ENCODE results near the gene TTC29.

Gene TTC29

GRCh38 chr4:146952896-146953295 lies 7.2 kb upstream of the TTC29 start:
- no peak overlapping the region for H3K4me3 ChIP-seq (ENCODE audit: low read depth, low read length)
- H3K27me3 ChIP-seq (ENCODE audit: insufficient read depth, low read depth, severe bottlenecking): no peaks in the 10 kb centered on the region
- H3K36me3 ChIP-seq: no peaks in the 10 kb centered on the region
- no peak for DNase-seq
- no peak overlapping the region for H3K27ac ChIP-seq
- TF ChIP-seq CTCF (IDR thresholded peaks at IDR 0.05; ENCODE audit: low read depth, low read length): no peak
- no peaks in the 10 kb centered on the region for H3K9me3 ChIP-seq (ENCODE audit: severe bottlenecking)

- Histone ChIP-seq H3K27me3 (ENCODE audit: insufficient read depth, low read depth, severe bottlenecking) (no peaks in the 10 kb centered on the region), H3K9me3 (ENCODE audit: severe bottlenecking) (no peaks in the 10 kb centered on the region), H3K27ac (no peak overlapping the region), H3K4me3 (ENCODE audit: low read depth, low read length) (no peak overlapping the region), H3K36me3 (no peaks in the 10 kb centered on the region)
- no peak for TF ChIP-seq CTCF (IDR thresholded peaks at IDR 0.05; ENCODE audit: low read depth, low read length)
- DNase-seq: no peak
Measured at GRCh38 chr4:146949559-146949958, 3.9 kb upstream of the TTC29 start.

GRCh38 chr4:146943691-146944375 lies 1.8 kb downstream of the TTC29 start:
- Histone ChIP-seq H3K36me3 (no peaks in the 10 kb centered on the region), H3K9me3 (ENCODE audit: severe bottlenecking) (no peaks in the 10 kb centered on the region), H3K27me3 (ENCODE audit: insufficient read depth, low read depth, severe bottlenecking) (no peaks in the 10 kb centered on the region), H3K27ac (no peak overlapping the region), H3K4me3 (ENCODE audit: low read depth, low read length) (no peak overlapping the region)
- no peak for TF ChIP-seq CTCF (IDR thresholded peaks at IDR 0.05; ENCODE audit: low read depth, low read length)
- no peak for DNase-seq

GRCh38 chr4:146932116-146932515 lies 13.5 kb downstream of the TTC29 start:
- Histone ChIP-seq H3K27ac (no peak overlapping the region), H3K4me3 (ENCODE audit: low read depth, low read length) (no peak overlapping the region), H3K27me3 (ENCODE audit: insufficient read depth, low read depth, severe bottlenecking) (no peaks in the 10 kb centered on the region), H3K9me3 (ENCODE audit: severe bottlenecking) (peaks cover 2% of the 10 kb centered on the region), H3K36me3 (no peaks in the 10 kb centered on the region)
- no peak for TF ChIP-seq CTCF (IDR thresholded peaks at IDR 0.05; ENCODE audit: low read depth, low read length)
- DNase-seq: no peak

- H3K9me3 ChIP-seq (ENCODE audit: severe bottlenecking): peaks cover 2% of the 10 kb centered on the region
- H3K36me3 ChIP-seq: no peaks in the 10 kb centered on the region
- no peaks in the 10 kb centered on the region for H3K27me3 ChIP-seq (ENCODE audit: insufficient read depth, low read depth, severe bottlenecking)
- no peak overlapping the region for H3K27ac ChIP-seq
- DNase-seq: no peak
- TF ChIP-seq CTCF (IDR thresholded peaks at IDR 0.05; ENCODE audit: low read depth, low read length): no peak
- H3K4me3 ChIP-seq (ENCODE audit: low read depth, low read length): no peak overlapping the region
Measured at GRCh38 chr4:146930673-146931072, 15.0 kb downstream of the TTC29 start.

- Histone ChIP-seq H3K36me3 (no peaks in the 10 kb centered on the region), H3K27me3 (ENCODE audit: insufficient read depth, low read depth, severe bottlenecking) (no peaks in the 10 kb centered on the region), H3K27ac (no peak overlapping the region), H3K4me3 (ENCODE audit: low read depth, low read length) (no peak overlapping the region), H3K9me3 (ENCODE audit: severe bottlenecking) (peaks cover 2% of the 10 kb centered on the region)
- TF ChIP-seq CTCF (IDR thresholded peaks at IDR 0.05; ENCODE audit: low read depth, low read length): no peak
- no peak for DNase-seq
Measured at GRCh38 chr4:146927695-146928094, 18.0 kb downstream of the TTC29 start.
